Activated CD4-positive, CD25-positive, alpha-beta regulatory T cell treated with anti-CD3 and anti-CD28 coated beads, Interleukin-2, amount 50 U/mL, for 16 hours (primary cell): ENCODE data around the gene FNDC3B.

ENCODE experiments used
- DNase-seq: peaks from one replicate; pipeline ENCODE4 v3.0.0-alpha.2; 2020; ENCODE audit warnings: low read depth, low spot score

The FNDC3B gene

GRCh38 chr3:172309059-172309458 is 269.7 kb downstream of the FNDC3B start:
- DNase-seq = no peak

DNA sequence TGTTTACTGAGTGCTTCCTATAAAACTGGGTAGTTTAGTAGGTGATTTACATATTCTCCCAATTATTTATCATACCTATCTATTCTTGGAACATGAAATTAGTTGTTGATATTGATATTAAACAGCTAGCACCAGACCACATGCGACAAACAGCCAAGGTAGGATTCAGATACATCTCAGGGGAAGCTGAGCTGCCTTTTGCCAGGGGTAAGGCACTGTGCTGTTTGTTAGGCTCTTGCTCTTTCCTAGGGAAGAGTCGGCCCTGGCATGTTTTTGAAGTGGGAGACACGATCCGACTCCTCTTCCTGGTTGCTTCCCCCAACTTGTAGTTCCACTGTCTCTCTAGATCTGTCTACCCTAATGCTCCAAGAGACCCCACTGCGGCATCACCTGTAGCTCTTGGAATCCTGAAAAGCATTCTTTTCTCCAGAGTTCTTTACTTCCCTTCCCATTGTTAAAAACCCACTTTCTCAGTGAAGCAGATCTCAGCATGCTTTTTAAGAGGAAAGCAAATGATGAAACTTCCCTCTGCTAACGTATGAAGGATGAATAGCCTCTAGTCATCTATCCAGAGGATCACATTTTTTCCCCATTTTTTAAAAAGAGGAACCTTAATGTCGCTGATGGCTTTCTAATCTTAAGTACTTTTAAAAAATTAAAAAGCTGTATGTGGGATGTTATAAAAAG is 270.5 kb downstream of the FNDC3B start:
- no peak for DNase-seq

DNA sequence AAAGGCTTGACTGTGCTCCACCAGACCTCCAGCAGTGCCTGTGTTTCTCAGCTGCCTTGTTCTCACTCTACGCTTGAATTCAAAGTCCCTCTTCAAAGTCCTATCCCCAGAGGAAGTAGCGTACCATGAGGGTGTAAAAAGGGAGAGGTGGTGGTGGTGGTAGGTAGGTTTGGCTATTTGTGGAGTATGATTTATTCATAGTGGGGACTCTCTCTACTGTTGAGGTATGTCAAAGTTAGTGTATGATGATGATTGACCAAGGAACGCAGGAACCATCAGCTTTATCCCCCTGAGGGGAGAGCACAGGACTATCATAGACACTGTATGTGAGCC is 271.0 kb downstream of the FNDC3B start:
- DNase-seq = no peak

DNA sequence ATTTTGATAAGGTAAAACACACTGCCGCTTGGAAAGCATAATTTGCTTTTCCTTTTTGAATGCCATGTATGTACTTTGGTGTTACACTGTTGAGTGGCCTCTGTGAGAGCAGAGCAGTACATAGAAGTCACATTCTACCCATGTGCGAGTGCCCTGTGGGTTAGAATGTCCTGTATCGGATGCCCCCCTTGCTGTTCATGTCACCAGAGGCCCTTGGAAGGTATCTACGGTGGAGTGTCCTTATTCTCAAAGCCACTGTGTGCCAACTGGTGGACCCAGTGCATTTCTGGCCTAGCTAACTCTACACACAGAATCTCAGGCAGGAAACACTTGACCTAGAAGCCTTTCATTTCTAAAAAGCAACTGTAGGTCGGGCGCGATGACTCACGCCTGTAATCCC is 271.8 kb downstream of the FNDC3B start:
- DNase-seq = no peak

DNA sequence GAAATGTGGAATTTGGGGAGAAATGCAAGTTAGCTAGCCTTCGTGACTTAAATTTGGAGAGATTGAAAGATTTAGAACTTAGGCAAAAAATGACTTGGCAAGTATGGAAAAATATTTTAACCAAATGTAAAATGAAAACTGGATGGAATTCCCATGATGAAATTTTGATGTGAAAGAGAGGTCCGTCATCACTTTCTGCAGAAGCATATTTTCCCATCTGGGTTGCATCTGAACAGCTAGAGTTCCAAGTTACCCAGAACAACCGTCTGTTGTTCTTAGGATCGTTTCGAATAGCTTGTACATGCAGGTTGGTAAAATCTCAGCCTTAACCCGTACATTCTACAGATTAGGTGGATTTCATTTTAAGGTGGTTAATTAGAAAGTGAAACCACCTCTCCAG is 272.6 kb downstream of the FNDC3B start:
- no peak for DNase-seq

DNA sequence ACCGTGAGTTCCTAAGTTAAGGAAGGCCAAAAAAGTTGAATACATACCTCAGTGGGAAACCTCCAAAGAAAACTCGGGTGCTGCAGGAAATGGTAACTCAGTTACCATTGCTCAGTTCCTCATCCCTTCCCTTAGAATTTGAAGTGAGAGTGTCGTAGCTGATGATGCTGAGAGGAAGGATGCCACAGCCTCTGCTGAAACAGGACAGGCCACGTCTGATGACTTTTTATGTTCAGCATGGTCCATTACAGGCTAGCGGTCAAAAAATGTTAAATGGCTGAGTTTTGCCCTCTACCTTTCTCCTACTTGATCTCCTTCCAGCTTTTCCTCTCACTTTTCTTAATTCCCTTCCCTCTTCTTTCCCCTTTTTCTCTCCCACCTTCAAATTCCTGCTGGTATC is 273.3 kb downstream of the FNDC3B start:
- DNase-seq = no peak

GRCh38 chr3:172313671-172314070 is 274.3 kb downstream of the FNDC3B start:
- DNase-seq = no peak

DNA sequence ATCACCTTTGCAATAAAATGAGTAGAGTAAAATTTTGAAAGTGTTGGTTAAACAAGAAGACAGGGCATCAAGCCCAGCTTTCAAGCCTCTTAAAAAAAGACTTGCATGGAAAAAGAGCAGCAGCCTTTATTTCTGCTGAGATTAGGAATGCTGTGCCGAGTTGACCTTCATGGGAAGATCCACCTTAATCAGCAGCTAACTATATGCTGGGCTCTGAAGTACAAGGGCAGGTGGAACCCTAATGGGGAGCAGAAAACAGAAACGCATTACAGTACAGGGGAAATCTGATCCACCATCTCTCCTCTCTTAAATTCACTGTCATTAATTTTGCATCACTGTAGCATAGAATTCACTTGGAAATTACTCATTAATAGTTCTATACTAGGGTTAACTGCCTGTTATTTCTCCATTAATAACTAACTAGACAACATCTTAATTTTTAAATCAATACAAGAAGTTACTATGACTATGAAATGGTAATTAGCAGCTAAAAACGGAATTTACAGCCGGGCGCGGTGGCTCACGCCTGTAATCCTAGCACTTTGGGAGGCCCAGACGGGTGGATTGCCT is 275.3 kb downstream of the FNDC3B start:
- no peak for DNase-seq

DNA sequence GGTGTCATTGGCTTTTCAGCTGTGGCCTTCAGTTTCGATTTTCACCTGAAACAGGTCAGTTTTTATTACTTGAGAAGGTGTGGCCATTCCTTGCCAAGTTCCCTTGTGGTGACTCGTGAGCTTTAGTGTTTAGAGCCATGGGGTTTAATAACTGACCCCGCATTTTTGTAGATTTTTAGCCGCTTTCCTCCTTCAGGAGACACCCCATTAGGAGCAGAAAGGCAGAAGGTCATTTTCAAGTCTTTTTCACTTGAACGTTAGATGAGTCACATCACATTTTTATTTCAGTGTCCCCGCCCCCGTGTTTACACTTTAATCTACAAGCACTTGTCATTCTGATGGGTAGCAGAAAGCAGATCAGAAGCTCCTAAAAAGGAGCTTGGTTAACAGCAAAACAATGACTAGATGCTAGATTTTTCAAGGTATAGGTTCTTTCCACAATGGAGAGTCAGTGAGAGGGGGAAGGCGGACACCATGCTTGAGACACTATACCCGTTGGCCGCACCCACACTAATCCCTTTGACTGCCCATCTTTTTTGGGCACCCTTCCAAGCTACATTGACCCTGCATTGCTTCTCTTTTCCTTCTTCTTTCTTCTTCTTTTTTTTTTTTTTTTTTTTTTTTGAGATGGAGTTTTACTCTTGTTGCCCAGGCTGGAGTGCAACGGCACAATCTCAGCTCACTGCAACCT is 276.2 kb downstream of the FNDC3B start:
- no peak for DNase-seq

GRCh38 chr3:172316758-172317157 is 277.4 kb downstream of the FNDC3B start:
- DNase-seq = no peak

GRCh38 chr3:172317481-172317880 is 278.1 kb downstream of the FNDC3B start:
- DNase-seq = no peak

- DNase-seq = no peak
Measured at GRCh38 chr3:172317984-172318383, 278.6 kb downstream of the FNDC3B start.

DNA sequence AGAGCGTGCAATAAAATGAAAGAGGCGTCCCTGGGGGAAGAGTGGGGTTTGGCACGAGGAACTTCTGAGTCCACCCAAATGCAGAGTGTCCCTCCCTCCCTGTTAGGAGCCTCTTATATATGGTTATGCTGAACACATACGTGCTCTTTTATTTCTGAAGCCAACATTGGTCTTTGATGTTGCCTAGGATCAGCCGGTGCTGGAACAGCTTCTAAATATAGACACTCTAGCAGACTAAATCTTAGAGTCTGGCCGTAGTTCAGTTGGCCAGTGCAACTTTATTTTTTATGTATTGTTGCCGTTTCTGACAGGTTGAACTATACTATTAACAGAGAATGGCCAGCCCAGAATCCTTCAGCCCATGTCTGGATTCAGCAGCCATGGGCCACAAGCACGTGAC is 280.2 kb downstream of the FNDC3B start:
- no peak for DNase-seq

- DNase-seq = no peak
Measured at GRCh38 chr3:172320468-172320867, 281.1 kb downstream of the FNDC3B start.

DNA sequence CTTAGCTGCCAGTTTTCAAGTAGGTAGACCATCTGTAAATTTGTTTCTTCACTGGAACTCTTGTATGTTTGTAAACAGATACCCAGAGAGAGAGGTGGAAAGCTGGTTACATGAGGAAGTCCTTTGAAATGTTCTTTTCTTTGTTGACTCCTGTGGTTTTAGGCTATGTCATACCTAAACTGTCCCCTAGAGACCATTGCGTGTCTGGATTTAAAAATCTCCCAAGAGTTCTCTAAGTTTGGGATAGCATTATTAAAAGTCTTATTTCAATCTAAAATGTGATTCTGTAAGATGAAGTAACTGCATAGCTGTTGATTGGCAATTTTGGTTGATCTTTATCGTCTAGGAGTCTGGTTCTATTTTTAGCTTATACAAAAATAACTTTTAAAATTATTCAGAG is 281.7 kb downstream of the FNDC3B start:
- no peak for DNase-seq

DNA sequence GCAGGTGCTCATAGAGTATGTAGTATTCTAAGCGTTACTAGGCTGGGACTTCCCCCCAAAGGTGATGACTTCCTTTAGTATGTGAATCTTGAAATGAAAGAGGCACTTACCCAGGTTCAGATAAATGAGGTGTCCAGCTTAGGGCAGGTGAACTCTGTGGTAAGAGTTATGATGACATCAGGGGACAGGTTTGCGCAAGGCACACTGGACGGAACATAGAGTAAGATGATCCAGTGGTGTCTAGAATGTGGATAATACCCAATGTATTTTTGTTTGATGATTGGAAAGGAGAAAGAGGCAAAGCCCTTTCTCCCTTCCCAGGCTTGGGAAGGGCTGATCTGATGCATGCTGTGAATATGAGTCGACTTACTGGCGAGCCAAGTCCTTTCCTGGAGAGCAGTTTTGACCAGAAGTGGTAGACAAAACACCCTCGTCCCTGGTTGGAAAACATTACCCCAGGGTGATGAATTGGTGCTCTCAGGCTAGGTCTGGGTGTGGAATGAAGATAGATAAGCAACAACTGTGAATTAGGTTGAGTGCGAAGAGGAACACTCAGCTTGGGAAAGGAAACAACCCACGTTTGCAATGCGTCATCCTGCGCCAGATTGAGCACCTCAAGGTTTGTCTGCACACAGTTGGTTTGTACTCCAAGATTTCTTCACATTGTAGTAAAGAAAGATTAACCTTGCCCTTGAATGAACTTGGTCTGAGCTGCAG is 284.7 kb downstream of the FNDC3B start:
- no peak for DNase-seq

DNA sequence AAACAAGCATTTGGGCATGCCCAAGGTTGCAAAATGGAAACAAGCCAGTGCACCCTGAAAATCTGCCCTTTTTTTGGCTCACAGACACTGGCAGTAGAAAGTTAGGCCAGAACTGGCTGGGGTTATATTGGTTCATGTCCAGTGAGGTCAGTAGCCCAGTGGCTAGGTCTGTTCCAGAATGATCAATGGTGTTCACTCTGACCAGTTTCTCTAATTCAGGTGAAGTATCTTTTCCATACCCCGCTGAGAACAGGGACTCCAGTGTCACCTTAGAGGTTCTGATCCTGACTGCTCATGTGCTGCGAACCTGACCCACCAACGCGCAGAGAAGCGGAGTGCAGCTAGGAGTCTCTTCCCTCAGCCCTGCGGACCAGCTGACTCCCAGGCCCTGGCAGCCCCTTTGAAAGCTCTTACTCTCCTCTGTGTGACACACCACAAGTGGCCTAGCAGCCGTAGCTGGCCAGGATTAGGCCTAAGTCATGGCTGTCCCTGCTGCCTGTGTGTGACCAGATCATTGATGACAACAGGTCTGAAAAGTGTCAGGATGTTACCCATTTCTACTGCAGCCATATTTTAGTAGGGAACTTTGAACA is 285.3 kb downstream of the FNDC3B start:
- DNase-seq = no peak

DNA sequence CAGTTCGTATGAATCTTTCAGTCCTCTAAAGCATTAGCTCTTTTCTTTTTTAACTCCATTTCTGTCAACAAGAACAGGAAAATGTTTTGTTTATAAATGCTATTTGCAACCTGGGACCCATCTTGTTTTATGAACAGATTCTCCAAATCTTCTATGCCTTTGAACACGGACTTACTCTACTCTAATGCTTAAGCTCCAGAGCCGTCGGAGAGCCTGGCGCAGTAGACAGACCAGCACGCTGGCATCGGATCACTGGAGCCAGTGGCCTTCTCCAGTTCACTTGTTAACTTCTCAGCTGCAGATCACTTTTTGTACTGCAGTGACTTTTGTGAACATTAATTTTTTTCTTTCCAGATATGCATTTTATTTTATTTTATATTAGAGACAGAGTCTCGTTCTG is 286.1 kb downstream of the FNDC3B start:
- DNase-seq = no peak

DNA sequence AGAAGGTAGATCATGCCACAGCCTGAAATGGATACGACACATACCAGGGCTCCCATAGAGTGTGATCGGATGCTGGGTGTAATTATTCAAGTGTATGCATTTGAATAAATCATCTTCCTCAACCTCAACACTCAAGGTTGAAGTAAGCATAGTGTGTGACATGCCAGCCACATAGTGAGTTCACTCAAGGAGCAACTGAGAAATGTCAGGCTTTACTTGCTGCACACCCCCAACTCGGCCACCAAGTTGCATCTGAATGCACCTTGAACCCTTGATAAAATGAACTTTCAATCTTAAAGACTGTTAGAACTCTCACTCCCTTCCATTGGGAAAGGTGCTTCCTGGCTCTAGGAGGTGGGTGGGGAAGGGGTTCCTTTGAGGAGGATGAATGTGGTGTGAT is 287.6 kb downstream of the FNDC3B start:
- DNase-seq = no peak

- no peak for DNase-seq
Measured at GRCh38 chr3:172328282-172328681, 288.9 kb downstream of the FNDC3B start.

GRCh38 chr3:172329070-172329469 is 289.7 kb downstream of the FNDC3B start:
- DNase-seq = no peak

DNA sequence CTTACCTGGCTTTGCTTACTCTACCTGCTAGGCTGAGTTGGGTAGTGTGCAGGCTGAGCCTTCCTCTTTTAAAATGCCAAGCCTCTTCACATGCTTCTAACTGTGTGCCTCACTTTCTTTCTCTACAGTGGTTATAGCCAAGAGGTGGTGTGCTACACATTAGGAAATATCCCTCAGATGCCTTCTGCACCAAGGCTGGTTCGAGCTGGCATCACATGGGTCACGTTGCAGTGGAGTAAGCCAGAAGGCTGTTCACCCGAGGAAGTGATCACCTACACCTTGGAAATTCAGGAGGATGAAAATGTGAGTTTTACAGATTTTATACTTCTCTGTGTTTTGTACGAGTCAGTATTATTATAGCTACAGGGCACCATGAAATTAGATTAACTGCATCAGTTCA is 291.0 kb downstream of the FNDC3B start:
- DNase-seq = no peak
